Activated CD4-positive, alpha-beta T cell treated with anti-CD3 and anti-CD28 coated beads for 36 hours (primary cell): ENCODE measurements around the gene F8. TPM values are rescaled to one million over a fixed set of nuclear protein-coding genes. Genes with fewer than 3 reads are reported as not detected.

Source experiments
- ATAC-seq: fragments of 200-7000 bp; cut with Tn5 transposase; one replicate; pipeline ENCODE4 v1.10.0; 2021; ENCODE audit warnings: mild to moderate bottlenecking, moderate library complexity
- CTCF ChIA-PET: fragments of 350-600 bp; sonication (Branson Sonifier 250); formaldehyde crosslinking; loops from one replicate; lab custom pipeline; 2021; ENCODE audit warnings: antibody characterized with exemption; lab: Charles Lee
- POLR2A ChIA-PET: fragments of 350-600 bp; sonication (Branson Sonifier 250); formaldehyde crosslinking; loops from one replicate; lab custom pipeline; 2021; ENCODE audit warnings: antibody characterized with exemption, inconsistent platforms; lab: Charles Lee
- DNase-seq: peaks from one replicate; pipeline ENCODE4 v3.0.0-alpha.2; 2020
- H3K27ac Mint-ChIP-seq: one replicate; pipeline ENCODE4 v1.8.0; 2021; ENCODE audit warnings: mixed read lengths
- H3K27me3 Mint-ChIP-seq: one replicate; pipeline ENCODE4 v1.8.0; 2021; ENCODE audit warnings: mixed read lengths
- H3K36me3 Mint-ChIP-seq: one replicate; pipeline ENCODE4 v1.8.0; 2021; ENCODE audit warnings: low read depth, mixed read lengths
- H3K4me1 Mint-ChIP-seq: one replicate; pipeline ENCODE4 v1.8.0; 2021; ENCODE audit warnings: mixed read lengths
- H3K4me3 Mint-ChIP-seq: one replicate; pipeline ENCODE4 v1.8.0; 2021; ENCODE audit warnings: mild to moderate bottlenecking, moderate library complexity, mixed read lengths
- H3K9me3 Mint-ChIP-seq: one replicate; pipeline ENCODE4 v1.8.0; 2021; ENCODE audit warnings: low read depth, mixed read lengths
- intact Hi-C, 2 experiments: fragments of 100-400 bp; cut with DNase I in 1 of 2; cut with micrococcal nuclease in 1 of 2; formaldehyde crosslinking; loops; one replicate each; pipeline versions ENCODE4 v1.14.2 to v1.15.1; 2022 to 2024; cut with DNase I, micrococcal nuclease
- microRNA-seq: library from miRNA; unstranded; fragments of <30 nt; microRNA quantifications from one replicate; pipeline ENCODE4 v1.2.0, GENCODE V29; 2021; ENCODE audit warnings: borderline replicate concordance
- total RNA-seq, 2 experiments: library from RNA; stranded (reverse); gene quantifications; one replicate each; pipeline ENCODE4 v1.2.3, GENCODE V29; 2021

The F8 gene
- total RNA-seq, 2 experiments from 2014 or later = 5.4 to 6.3 TPM

GRCh38 chrX:154800478-154801210, 221.9 kb downstream of the F8 start:
- CTCF ChIA-PET = interaction anchor here (0.7 kb wide), 1 partner anchor 1358 kb away, joined by 3 read pairs; no protein-coding TSS in a partner anchor
- no peak for ATAC-seq
- H3K27ac Mint-ChIP-seq = peak overlapping the region; percentile 74

GRCh38 chrX:154799556-154800348, 222.8 kb downstream of the F8 start:
- CTCF ChIA-PET = interaction anchor here (0.7 kb wide), 1 partner anchor 68 kb away, joined by 3 read pairs; no protein-coding TSS in a partner anchor
- H3K4me1 Mint-ChIP-seq = peaks cover 52% of the 10 kb centered on the region

More at GRCh38 chrX:154800478-154801210, 221.9 kb downstream of the F8 start:
- no peaks in the 10 kb centered on the region for H3K36me3 Mint-ChIP-seq
- H3K9me3 Mint-ChIP-seq = no peaks in the 10 kb centered on the region
- POLR2A ChIA-PET = no interaction called here
- peak overlapping the region; percentile 40 for H3K4me3 Mint-ChIP-seq
- H3K4me1 Mint-ChIP-seq = peaks cover 52% of the 10 kb centered on the region
- DNase-seq = no peak
- H3K27me3 Mint-ChIP-seq = no peaks in the 10 kb centered on the region
- intact Hi-C loops = loop anchor here in 1 of 2 experiments (10.0 kb wide), 1 partner anchor 224 kb away; the partner anchor contains the start of genes F8 and FUNDC2

DNA sequence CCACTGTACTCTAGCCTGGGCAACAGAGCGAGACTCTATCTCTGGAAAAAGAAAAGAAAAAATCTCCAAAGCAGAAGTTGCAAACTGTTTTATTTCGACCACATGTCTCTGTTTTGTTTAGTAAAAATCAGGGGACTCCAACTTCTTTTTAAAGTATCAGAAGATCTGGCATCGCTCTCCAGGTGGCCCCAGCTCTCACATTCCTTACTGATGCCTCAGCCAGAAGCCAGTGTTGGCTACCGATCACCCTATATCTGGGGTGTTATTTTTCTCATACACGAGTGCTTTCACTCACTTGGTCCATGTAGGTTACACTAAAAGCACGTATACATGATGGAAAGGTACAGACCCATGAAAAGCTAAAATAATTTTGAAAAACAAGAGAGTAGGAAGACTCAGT, 225.5 kb downstream of the F8 start:
- H3K27me3 Mint-ChIP-seq = no peaks in the 10 kb centered on the region
- H3K9me3 Mint-ChIP-seq = no peaks in the 10 kb centered on the region
- H3K27ac Mint-ChIP-seq = no peak overlapping the region
- no peaks in the 10 kb centered on the region for H3K36me3 Mint-ChIP-seq
- no peak for ATAC-seq
- ChIA-PET CTCF (no interaction called here), POLR2A (interaction anchor here (0.6 kb wide), 1 partner anchor 34 kb away, joined by 4 read pairs; the partner anchor contains the start of gene DKC1)
- no peak for DNase-seq
- intact Hi-C loops = no loop called here
- peaks cover 34% of the 10 kb centered on the region for H3K4me1 Mint-ChIP-seq
- no peak overlapping the region for H3K4me3 Mint-ChIP-seq

More at GRCh38 chrX:154799556-154800348, 222.8 kb downstream of the F8 start:
- POLR2A ChIA-PET = interaction anchor here (1.1 to 1.2 kb wide), 2 partner anchors 15 to 35 kb away, joined by 3 read pairs; no protein-coding TSS in a partner anchor
- ATAC-seq = no peak
- H3K27ac Mint-ChIP-seq = peak overlapping the region; percentile 90
- H3K9me3 Mint-ChIP-seq = no peaks in the 10 kb centered on the region
- H3K4me3 Mint-ChIP-seq = peak overlapping the region; percentile 37
- DNase-seq = no peak
- no peaks in the 10 kb centered on the region for H3K27me3 Mint-ChIP-seq
- no peaks in the 10 kb centered on the region for H3K36me3 Mint-ChIP-seq
- intact Hi-C loops = loop anchor here in 1 of 2 experiments (1.0 to 10.0 kb wide), 2 partner anchors 37 to 225 kb away; partner anchors contain the start of genes DKC1, F8 and FUNDC2

DNA sequence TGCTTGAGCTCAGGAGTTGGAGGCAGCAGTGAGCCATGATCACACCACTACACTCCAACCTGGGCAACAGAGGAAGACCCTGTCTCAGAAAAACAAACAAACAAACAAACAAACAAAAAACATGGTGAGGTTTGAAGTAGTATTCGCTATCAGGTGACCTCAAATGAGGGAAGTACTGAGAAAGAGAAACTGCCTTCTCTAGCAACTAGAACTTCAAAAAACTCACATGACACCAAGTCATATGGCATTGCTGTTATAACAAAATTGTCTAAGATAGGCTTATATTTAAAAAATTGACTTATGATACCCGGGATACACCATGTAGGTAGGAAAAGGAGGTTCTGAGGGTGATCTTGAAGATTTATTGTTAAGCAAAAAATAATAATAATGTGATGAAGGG, 227.5 kb downstream of the F8 start:
- Mint-ChIP-seq H3K4me3 (no peak overlapping the region), H3K27me3 (no peaks in the 10 kb centered on the region), H3K4me1 (peaks cover 18% of the 10 kb centered on the region), H3K36me3 (peaks cover 5% of the 10 kb centered on the region), H3K27ac (no peak overlapping the region), H3K9me3 (no peaks in the 10 kb centered on the region)
- ChIA-PET CTCF (interaction anchor here (0.6 to 1.2 kb wide), 2 partner anchors 11 to 105 kb away, joined by 3 read pairs; no protein-coding TSS in a partner anchor), POLR2A (no interaction called here)
- no peak for ATAC-seq
- DNase-seq = no peak
- intact Hi-C loops = no loop called here

GRCh38 chrX:154793084-154793795, 229.3 kb downstream of the F8 start:
- Mint-ChIP-seq H3K27ac (no peak overlapping the region), H3K9me3 (no peaks in the 10 kb centered on the region), H3K4me3 (no peak overlapping the region), H3K36me3 (peaks cover 6% of the 10 kb centered on the region), H3K27me3 (no peaks in the 10 kb centered on the region), H3K4me1 (peaks cover 3% of the 10 kb centered on the region)
- no peak for DNase-seq
- ChIA-PET POLR2A (no interaction called here), CTCF (no interaction called here)
- intact Hi-C loops = no loop called here
- ATAC-seq = no peak

- Mint-ChIP-seq H3K4me1 (no peaks in the 10 kb centered on the region), H3K4me3 (no peak overlapping the region), H3K9me3 (no peaks in the 10 kb centered on the region), H3K36me3 (peaks cover 6% of the 10 kb centered on the region), H3K27me3 (no peaks in the 10 kb centered on the region), H3K27ac (peak overlapping the region; percentile 37)
- ChIA-PET CTCF (interaction anchor here (0.9 kb wide), 1 partner anchor 15 kb away, joined by 3 read pairs; no protein-coding TSS in a partner anchor), POLR2A (no interaction called here)
- DNase-seq = no peak
- no peak for ATAC-seq
- intact Hi-C loops = no loop called here
These were observed 230.6 kb downstream of the F8 start for GRCh38 chrX:154791939-154792338.

DNA sequence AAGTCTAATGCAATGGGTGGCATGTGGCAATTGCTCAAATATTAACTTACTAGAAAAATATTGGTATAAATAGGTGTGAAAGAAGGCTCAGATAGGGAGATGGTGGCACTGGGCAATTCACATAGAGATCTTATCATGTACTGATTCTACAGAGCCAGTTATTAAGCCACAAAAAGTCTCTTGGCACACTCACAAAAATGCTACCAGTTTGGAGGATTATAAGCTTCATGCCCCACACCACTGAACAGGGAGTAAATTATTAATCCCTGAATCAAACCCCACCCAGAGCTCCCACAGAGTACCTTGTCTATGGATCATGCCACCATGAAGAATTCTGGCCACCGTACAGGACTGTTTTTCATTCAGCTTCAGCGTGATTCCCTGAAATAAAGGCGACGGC, 231.1 kb downstream of the F8 start:
- no peaks in the 10 kb centered on the region for H3K9me3 Mint-ChIP-seq
- no peak for DNase-seq
- CTCF ChIA-PET = interaction anchor here (0.6 to 0.9 kb wide), 4 partner anchors 10 to 309 kb away, joined by 3 to 4 read pairs (median 3); no protein-coding TSS in a partner anchor
- H3K27me3 Mint-ChIP-seq = no peaks in the 10 kb centered on the region
- peaks cover 6% of the 10 kb centered on the region for H3K36me3 Mint-ChIP-seq
- intact Hi-C loops = no loop called here
- H3K27ac Mint-ChIP-seq = no peak overlapping the region
- POLR2A ChIA-PET = no interaction called here
- no peak for ATAC-seq
- no peak overlapping the region for H3K4me3 Mint-ChIP-seq
- no peaks in the 10 kb centered on the region for H3K4me1 Mint-ChIP-seq

Small RNAs within 50 kb of the gene (microRNA-seq; reads per million reads assigned to microRNA genes)
- gene MIR1184-1 = not detected

Other genes starting within 250 kb of the F8 start
- 10 to 100 TPM; 24.1 to 27.6 TPM for gene MPP1, start 217.2 kb downstream of the F8 start, total RNA-seq
- not detected for gene SMIM9, start 188.1 kb downstream of the F8 start, total RNA-seq
- 10 to 100 TPM in 1 of 2 experiments, 1 to 10 TPM in 1; 7.9 to 11.5 TPM for gene F8A1, start 136.4 kb downstream of the F8 start, total RNA-seq
- 10 to 100 TPM; 83.7 to 86.9 TPM for gene FUNDC2, start 4.1 kb upstream of the F8 start, total RNA-seq
- 1 to 10 TPM; 3.8 to 7.6 TPM for gene CMC4, start 48.4 kb upstream of the F8 start, total RNA-seq
- 10 to 100 TPM in 1 of 2 experiments, 1 to 10 TPM in 1; 9.3 to 18.1 TPM for gene MTCP1, start 48.4 kb upstream of the F8 start, total RNA-seq
- gene BRCC3, start 48.8 kb upstream of the F8 start, total RNA-seq = 10 to 100 TPM; 28.1 to 30.3 TPM
- 10 to 100 TPM; 72.3 to 86.4 TPM for gene VBP1, start 193.7 kb upstream of the F8 start, total RNA-seq
- gene RAB39B, start 241.8 kb upstream of the F8 start, total RNA-seq = 10 to 100 TPM; 16.4 to 17.2 TPM